LNCaP clone FGC (cell line): ENCODE results near the gene ARHGAP23.
"Not testable (repeated sequence)": the region's sequence is repeated elsewhere in the genome, so short reads cannot be mapped to it uniquely, and the experiment has no call there.

Source experiments
- DNase-seq: peaks from one replicate; pipeline ENCODE4 v3.0.0-alpha.2; 2011; ENCODE audit warnings: low read depth
- H3K4me3 ChIP-seq: 2 replicates; pipeline ENCODE4 v1.5.1; 2011; ENCODE audit warnings: mild to moderate bottlenecking, low read depth, low read length, control low read depth
- TF ChIP-seq, protein P1 (sequence below): IDR thresholded peaks from 2 replicates; pipeline ENCODE4 v1.5.1; 2012; ENCODE audit warnings: mild to moderate bottlenecking; ENCODE audit not compliant: control insufficient read depth, insufficient read depth; ENCODE audit errors: extremely low read depth

Gene ARHGAP23

DNA sequence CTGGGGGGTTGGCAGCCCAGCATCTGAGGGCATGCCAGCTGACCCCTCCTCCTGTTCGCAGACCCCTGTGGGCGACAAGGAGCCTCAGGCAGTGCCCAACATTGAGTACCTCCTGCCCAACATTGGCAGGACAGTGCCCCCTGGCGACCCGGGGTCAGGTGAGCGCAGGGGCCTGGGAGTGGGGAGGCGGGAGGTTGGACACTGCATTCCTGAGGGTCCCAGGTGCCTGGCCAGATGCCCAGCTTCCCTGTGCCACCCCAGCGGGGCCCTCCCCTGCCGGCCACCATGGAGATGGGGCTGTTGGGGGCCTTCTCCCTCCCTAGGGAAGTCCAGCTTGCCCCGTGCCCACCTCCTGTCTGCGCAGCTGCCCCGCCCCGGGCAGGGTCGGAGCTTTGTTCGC, 70.1 kb downstream of the ARHGAP23 start:
- H3K4me3 ChIP-seq, result no peak overlapping the region
- TF ChIP-seq, protein P1, sequence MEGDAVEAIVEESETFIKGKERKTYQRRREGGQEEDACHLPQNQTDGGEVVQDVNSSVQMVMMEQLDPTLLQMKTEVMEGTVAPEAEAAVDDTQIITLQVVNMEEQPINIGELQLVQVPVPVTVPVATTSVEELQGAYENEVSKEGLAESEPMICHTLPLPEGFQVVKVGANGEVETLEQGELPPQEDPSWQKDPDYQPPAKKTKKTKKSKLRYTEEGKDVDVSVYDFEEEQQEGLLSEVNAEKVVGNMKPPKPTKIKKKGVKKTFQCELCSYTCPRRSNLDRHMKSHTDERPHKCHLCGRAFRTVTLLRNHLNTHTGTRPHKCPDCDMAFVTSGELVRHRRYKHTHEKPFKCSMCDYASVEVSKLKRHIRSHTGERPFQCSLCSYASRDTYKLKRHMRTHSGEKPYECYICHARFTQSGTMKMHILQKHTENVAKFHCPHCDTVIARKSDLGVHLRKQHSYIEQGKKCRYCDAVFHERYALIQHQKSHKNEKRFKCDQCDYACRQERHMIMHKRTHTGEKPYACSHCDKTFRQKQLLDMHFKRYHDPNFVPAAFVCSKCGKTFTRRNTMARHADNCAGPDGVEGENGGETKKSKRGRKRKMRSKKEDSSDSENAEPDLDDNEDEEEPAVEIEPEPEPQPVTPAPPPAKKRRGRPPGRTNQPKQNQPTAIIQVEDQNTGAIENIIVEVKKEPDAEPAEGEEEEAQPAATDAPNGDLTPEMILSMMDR, result no peak
- DNase-seq, result no peak

DNA sequence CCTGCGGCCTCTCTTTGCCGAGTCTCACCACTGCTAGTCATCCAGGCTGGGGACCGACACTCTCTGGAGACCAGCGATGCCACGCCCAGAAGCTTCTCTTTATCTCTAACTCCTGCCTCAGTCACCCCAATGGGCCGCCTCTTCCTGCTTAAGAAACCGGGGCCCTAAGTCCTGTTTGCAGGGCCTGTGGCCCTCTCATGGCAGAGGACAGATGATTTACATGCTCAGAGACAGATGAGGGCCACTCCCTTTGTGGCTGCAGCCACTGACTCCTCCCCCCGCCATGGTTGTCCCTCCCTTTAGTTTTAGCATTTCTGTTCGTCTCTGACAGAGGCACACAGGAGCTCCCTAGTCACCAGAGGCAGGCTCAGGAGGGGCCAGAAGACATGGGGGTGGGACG, 71.0 kb downstream of the ARHGAP23 start:
- not testable (repeated sequence) for H3K4me3 ChIP-seq, DNase-seq

DNA sequence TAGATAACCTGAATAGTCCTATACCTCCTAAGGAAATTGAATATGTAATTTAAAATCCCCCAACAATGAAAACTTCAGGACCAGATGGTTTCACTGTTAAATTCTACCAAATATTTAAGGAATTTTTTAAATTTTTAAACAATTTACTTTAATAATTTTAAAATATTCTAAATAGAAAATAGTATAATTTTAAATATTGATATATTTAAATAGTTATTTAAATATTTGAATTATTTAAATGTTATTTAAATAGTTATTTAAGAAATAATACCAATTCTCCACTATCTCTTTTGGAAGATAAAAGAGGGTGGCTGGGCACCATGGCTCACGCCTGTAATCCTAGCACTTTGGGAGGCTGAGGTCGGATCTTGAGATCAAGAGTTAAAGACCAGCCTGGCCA, 73.5 kb downstream of the ARHGAP23 start:
- not testable (repeated sequence) for DNase-seq, H3K4me3 ChIP-seq

DNA sequence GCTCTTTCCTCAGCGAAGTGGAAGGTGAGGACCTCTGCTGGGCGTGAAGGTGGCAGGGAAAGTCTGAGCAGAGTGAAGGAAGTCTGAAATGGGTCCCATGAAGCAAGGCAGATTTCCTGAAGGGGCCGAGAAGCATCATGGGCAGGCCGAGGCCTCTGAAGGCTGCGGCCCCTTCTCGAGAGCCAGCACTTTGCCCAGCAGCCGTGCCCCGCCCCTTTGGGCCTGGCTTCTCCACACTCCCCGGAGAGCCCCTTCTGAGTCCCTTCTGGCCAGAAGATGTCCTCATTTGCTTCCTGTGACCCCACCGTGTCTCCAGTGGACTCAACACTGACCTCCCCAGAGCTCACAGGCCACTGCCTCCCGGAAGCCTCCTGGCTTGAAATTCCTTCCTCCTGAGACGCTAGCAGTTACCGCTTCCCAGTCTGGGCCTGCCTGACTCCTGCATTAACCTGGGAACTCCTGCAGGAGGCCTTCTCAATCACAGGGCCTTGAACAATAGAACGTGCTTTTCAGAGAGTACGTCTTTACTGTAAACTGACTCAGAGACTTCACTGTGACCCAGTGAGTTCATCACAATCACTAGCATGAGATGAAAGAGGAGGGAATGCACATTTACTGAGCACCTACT, 75.1 kb downstream of the ARHGAP23 start:
- not testable (repeated sequence) for H3K4me3 ChIP-seq, DNase-seq

DNA sequence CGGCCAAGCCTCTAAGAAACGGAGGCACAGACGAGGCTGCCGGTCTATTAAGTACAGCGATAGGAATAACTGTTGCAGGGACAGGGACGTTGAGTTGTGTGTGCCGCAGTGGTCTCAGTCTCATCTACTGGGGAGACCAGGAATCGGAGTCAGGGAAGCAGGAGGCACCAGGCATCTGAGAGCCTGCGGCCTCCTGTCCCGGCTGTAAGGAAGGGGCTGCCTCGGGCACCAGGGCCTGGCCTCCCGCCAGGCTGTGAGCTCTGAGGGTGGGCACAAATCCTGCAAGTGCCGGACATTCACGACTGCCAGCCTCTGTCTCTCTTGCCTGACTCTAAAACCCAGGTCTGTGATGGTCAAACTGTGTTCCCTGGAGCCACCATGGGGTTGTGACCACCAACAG, 76.0 kb downstream of the ARHGAP23 start:
- TF ChIP-seq, protein P1, result no peak
- no peak for DNase-seq
- H3K4me3 ChIP-seq, result no peak overlapping the region

DNA sequence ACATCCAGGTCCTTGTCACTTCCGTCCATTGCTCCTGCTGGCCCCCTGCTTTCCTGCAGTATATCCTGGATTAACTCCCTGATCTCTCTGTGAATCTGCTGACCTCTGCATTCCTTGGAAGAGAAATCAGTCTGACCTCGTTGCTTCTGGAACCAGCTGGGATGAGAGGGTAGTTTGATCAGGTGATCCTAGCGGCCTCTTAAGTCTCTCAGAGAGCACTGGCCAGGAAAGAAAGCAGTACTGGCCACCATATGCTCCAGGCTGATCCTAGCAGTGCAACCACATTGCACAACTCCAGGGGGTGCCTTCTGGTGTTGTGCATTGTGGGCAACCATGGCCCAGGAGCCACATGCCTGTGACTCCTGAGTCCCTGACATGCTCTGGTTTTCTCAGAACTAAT, 79.2 kb downstream of the ARHGAP23 start:
- TF ChIP-seq, protein P1, result no peak
- no peak for DNase-seq
- H3K4me3 ChIP-seq, result no peak overlapping the region

DNA sequence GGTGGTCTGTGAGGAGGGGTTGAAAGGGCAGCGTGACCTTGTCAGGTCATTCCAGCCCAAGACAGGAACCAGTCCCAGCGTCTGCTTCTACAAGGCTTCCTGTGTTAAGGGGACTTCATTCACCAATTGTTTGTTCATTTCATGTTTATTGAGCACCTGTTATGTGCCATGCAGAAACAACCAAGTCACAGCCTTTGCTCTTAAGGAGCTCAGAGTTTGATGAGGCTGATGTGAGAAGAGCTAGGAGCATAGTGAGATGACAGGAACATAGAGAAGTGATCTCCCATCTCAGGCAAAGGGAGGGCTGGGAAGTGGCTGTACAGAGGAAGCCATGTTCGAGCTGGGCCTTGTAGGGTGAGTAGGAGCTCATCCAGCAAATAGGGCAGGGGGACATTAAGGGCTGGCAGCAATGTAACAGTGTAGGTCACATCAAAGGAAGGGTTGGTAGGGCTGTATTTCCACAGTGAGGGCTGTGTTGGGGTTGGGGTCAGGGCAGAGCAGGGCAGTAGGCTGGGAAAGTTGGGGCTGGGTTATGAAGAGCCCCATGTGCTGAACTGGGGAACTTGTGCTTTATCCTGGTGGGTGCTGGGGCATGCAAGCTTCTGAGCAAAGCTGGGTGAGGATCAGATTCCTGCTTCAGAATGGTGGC, 79.8 kb downstream of the ARHGAP23 start:
- no peak for DNase-seq
- TF ChIP-seq, protein P1, result no peak
- no peak overlapping the region for H3K4me3 ChIP-seq

DNA sequence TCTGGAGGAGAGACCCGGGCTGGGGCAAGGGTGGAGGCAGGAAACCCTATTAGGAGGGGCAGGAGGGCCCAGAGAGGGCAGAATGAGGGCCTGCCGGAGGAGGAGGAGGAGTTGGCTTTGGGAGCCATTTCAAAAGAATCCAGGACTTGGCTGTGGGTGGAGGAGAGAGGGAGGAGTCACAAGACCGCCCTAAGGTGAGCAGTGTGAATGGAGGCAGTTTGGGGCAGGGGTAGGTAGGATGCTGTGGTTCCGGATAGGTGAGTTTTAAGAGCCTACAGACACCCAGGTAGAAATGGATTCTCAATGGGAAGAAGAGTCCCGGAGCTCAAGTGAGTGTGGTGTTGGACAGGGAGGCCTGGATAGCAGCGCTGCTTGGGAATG, 80.3 kb downstream of the ARHGAP23 start:
- DNase-seq, result no peak
- no peak overlapping the region for H3K4me3 ChIP-seq
- TF ChIP-seq, protein P1, result no peak
